PC-3 (cell line): Measurements from ENCODE around the gene UBE2G1.

Experiments
- CTCF ChIP-seq: fragments of 300-600 bp; sonication (generic); conservative IDR thresholded peaks from 2 replicates; pipeline ENCODE4 v1.5.1; 2017; ENCODE audit warnings: antibody characterized with exemption, low read depth, mild to moderate bottlenecking, low read length
- EZH2phosphoT487 ChIP-seq: fragments of 300-600 bp; sonication (generic); IDR thresholded peaks from 2 replicates; pipeline ENCODE4 v1.6.1; 2018; ENCODE audit warnings: mild to moderate bottlenecking, antibody characterized with exemption, low read length, borderline replicate concordance

- no peak for TF ChIP-seq CTCF
- TF ChIP-seq EZH2phosphoT487, result no peak
These were observed 1.9 kb upstream of the UBE2G1 start for GRCh38 chr17:4368341-4368740.
